ENCODE results near the gene CAVIN3. TPM values are rescaled to one million over a fixed set of nuclear protein-coding genes. Genes with fewer than 3 reads are reported as not detected.

Gene CAVIN3
- total RNA-seq, result 321 and 498 TPM in 2 replicates

- peak within 1 kb of the TSS; percentile 66 for H3K4me3 ChIP-seq (ENCODE audit: low read depth, low read length)
- TF ChIP-seq CTCF (conservative IDR thresholded peaks at IDR 0.05; ENCODE audit: low read depth, low read length), result no peak
- no peak for DNase-seq (ENCODE audit: low read depth)
These were observed at the start of gene CAVIN3 for GRCh38 chr11:6320411-6321155. Gene CAVIN3, minus strand, starts transcription at chr11:6320501. Its CDS starts 25 bp downstream, at chr11:6320476.

- no peak overlapping the region for H3K4me3 ChIP-seq (ENCODE audit: low read depth, low read length)
- DNase-seq (ENCODE audit: low read depth), result no peak
- no peak for TF ChIP-seq CTCF (conservative IDR thresholded peaks at IDR 0.05; ENCODE audit: low read depth, low read length)
These were observed 45.4 kb upstream of the CAVIN3 start for GRCh38 chr11:6365659-6366058.

DNA sequence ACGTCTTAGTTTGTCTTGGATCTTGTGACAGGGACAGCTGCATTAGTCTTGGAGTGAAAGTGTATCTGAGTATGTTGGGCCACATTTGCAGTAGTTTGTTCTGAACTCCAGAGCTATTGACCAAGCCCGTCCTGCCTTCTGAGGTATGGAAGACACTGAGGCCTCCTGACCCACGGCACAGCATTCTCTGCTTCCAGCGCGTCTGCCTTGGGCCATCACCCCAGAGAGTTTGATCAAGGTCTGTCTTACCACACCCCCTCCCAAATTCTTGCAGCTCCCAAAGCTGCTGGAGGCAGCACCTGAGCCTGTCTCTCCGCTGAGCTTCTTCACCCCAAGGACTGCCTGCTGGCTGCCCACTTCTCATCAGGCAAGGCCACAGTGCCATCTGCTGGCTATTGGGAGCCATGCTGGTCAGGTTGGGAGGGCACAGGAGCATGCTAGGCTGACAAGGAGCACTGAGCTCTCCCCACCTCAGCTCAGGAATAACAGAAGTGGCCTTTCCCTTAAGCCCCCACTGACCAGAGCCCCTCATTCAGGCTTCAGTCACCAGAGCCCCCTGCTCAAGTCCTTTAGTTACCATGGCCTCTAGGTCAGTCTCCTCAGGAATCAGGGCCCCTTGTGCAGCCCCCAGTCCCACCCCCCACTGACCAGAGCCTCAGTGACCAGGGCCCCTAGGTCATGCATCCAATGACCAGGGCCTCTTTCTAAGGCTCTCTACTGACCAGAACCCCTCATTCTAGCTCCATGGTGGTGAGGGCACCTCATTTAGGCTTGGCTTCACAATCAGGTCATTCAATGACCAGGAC lies 42.8 kb upstream of the CAVIN3 start:
- H3K4me3 ChIP-seq (ENCODE audit: low read depth, low read length), result no peak overlapping the region
- TF ChIP-seq CTCF (conservative IDR thresholded peaks at IDR 0.05; ENCODE audit: low read depth, low read length), result peak; percentile 96
- DNase-seq (ENCODE audit: low read depth), result no peak

DNA sequence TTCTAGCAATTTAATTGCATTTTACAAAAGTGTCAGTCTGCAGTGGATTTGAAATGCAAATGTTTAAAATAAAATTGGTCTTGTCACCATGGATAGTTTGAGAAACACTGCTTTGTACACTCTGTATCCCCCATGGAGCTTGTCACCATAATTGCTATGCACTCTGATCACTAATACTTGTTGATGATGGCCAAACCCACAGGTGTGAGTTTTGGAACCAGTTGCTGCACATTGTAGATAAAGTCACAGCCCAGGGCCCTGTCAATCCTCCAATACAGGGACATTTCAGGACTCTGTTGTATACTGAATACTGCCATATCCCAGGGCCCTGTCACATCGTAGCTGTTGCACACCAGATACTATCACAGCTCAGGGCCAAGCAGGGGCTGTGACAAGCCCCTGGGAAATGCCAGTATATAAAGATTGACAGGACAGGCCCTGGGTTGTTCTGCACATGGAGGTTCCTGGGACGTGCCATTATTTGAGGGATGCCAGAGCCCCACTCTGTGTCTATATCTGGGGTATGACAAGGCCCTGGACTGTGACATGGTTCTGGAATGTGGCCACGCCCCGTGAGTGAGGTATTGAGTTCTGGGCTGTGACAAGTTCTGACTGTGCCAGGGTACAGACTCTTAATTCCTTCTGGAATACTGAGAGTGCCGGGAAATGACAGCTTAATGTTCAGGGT lies 42.0 kb upstream of the CAVIN3 start:
- no peak for DNase-seq (ENCODE audit: low read depth)
- no peak for TF ChIP-seq CTCF (conservative IDR thresholded peaks at IDR 0.05; ENCODE audit: low read depth, low read length)
- H3K4me3 ChIP-seq (ENCODE audit: low read depth, low read length), result no peak overlapping the region

DNA sequence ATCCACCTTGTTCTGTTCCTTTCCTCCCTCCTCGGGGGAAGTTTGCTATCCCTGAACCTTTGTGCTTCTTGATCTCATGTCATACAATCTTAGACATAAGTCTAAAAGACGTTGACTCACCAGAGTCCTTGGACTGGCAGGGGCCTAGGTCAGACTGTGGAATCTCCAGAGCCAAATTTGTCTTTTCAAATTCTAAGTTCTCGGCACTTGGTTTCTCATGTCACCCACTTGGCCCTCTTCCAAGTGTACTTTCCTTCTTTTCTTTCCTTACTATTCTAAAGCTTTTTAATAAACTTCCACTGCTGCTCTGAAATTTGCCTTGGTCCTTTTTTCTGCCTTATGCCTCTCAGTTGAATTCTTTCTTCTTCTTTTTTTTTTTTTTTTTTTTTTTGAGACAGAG lies 39.9 kb upstream of the CAVIN3 start:
- DNase-seq (ENCODE audit: low read depth), result no peak
- H3K4me3 ChIP-seq (ENCODE audit: low read depth, low read length), result no peak overlapping the region
- no peak for TF ChIP-seq CTCF (conservative IDR thresholded peaks at IDR 0.05; ENCODE audit: low read depth, low read length)

DNA sequence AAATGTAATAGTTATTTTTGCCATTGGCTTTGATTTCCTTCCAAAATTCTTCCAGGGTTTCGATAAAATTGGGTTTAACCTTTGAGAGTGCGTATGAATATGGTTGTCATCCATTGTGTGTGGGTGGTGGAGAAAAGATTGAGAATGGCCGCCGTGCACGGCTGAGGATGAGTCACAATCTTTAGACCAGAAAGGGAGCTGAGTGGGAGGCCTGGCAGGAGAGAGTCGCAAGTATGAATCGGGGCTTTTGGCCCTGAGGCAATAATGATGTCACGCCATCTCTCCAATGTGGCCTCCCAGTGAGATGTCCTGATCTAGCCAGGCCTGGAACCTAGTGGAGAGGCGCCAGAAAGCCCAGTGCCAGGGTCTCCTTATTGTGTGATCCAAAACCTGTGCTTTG lies 36.9 kb upstream of the CAVIN3 start:
- TF ChIP-seq CTCF (conservative IDR thresholded peaks at IDR 0.05; ENCODE audit: low read depth, low read length), result no peak
- DNase-seq (ENCODE audit: low read depth), result peak; percentile 74
- no peak overlapping the region for H3K4me3 ChIP-seq (ENCODE audit: low read depth, low read length)
